ENCODE data around the gene UBA1. TPM values are rescaled to one million over a fixed set of nuclear protein-coding genes. Genes with fewer than 3 reads are reported as not detected.
A peak's percentile ranks its signal among the peaks of the same experiment; 100 is the strongest.

Gene UBA1
- 160 TPM for total RNA-seq
- long read RNA-seq, transcript UBA1-203 (26 exons, 3,466 nt): minor isoform, 5 of 211 reads
- long read RNA-seq, transcript UBA1-201 (26 exons, 3,559 nt): major isoform, 55 of 211 reads
- long read RNA-seq, partial matches to known transcripts: 117 of 211 reads
- long read RNA-seq, other reads (novel, unspliced or antisense): 33 of 211 reads

- intact Hi-C loops (cut with DNase I): loop anchor here (1.0 to 10.0 kb wide), 3 partner anchors 193 to 831 kb away; no protein-coding TSS in a partner anchor
- peak; percentile 98 for DNase-seq (ENCODE audit: low spot score)
Observed at GRCh38 chrX:47193475-47194193, at the start of gene UBA1. TSS of gene UBA1 (plus strand) at chrX:47193829. CDS start at chrX:47198803, 4,974 bp downstream.

DNA sequence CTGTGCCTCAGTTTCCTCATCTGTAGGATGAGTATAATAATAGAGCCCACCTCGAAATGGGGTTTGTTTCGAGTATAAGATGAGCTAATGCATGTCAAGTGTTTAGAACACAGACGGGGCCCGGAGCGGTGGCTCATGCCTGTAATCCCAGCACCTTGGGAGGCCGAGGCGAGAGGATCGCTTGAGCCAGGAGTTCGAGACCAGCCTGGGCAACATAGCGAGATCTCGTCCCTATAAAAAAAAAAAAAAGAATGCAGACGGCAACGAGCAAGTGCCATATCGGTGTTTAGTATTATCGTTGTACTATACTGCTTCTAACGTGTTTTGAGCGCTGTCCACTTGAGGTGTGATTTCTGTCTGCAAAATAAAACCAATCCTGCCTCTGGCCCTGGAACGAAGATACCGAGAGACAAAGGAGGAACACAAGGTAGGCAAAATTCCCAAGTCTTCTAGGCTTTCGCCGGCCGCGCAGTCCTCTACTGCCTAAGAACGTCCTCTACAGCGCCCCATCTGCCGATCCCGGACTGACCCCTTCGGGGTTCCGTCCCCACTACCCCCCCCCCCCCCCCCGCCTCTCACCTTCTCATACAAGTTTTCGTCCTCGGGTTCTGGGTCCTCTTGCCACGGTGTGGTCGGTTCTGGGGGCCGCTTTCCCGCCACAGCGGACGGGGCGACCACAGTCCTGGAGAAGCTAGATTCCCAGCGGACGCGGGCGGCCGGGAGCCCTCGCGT is 49.6 kb upstream of the UBA1 start:
- intact Hi-C loops (cut with DNase I): no loop called here
- DNase-seq (ENCODE audit: low spot score): no peak

DNA sequence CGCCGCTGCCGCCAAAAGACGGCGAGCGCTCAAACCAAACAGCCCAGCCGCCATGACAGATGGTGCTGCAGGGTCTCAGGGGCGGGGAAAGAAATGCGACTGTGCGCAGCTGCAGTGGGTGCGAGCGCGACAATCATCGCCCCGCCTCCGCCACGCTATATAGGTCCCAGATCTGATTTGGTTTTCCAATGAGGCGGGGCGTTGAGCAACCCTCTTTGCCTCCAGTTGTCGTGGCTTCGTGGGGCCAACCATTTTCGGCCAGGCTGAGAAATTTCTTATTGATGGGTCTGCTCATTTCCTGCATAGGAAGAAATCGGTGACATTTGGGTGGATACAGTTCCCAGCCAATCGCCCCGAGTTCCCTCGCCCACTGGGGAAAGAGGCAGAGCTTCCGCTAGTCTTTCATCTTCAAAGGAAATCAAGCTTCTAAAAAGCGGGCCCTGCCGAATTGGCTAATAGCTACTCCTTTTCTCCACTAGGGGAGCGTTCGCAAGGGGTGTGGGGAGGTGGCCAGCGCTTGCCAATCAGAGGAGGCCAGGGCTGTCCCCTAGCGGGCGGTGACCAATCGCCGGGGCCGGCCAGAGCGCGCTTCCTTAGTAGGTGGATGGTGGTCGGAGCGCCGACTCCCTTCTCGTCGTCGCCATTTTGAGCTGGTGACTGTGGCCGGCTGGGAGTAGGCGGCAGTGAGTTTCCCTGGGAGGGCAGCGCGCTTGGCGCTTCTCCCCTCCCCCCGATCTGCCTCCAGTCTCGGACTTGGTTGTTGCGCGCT is 48.8 kb upstream of the UBA1 start, which contains the start of the genes NDUFB11 and RBM10:
TSS of gene NDUFB11 (minus strand) at position 77 of the 769 bp plus-strand sequence. CDS start at position 54, 23 bp downstream.
TSS of gene RBM10 (plus strand) at position 596 of the 769 bp plus-strand sequence. CDS start 2,261 bp downstream, outside the sequence.
- intact Hi-C loops (cut with DNase I): no loop called here
- peak; percentile 96 for DNase-seq (ENCODE audit: low spot score)

DNA sequence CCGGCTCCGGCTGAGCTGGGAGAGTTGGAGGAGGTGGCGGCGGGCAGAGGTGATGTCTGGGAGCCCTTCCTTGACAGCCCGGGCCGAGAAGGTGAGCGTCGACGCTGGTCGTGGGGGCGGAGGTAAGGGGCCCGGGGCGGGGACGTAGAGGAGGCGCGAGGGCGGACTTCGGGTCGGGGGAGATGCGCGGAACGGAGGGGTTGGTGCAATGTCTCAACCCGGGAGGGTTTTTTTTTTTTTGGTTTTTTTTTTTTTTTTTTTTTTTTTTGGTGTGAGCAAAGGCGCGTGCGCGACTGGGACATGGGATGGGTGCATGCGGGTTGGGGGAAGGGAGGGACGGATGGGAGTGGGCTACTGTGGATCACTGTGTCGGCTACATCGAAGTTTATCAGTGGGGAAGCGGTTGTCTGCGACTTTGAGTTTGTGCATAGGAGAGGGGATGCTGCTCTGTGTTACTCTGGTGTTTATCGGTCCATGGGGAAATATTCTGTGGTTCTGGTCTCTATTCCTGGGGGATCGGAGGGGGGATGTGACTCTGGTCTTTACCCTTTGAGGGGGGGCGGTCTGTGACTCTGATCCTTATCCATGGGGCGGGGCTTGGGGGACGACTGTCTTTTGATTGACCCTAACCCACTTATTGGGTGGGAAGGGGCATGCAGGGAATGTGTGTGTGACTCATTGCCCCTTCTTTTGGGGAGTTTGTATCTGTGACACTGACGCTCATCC is 48.1 kb upstream of the UBA1 start:
- no peak for DNase-seq (ENCODE audit: low spot score)
- intact Hi-C loops (cut with DNase I): no loop called here

GRCh38 chrX:47146121-47146935 is 47.3 kb upstream of the UBA1 start:
- intact Hi-C loops (cut with DNase I): no loop called here
- no peak for DNase-seq (ENCODE audit: low spot score)

GRCh38 chrX:47146936-47147859 is 46.4 kb upstream of the UBA1 start:
- intact Hi-C loops (cut with DNase I): no loop called here
- DNase-seq (ENCODE audit: low spot score): no peak

- no peak for DNase-seq (ENCODE audit: low spot score)
- intact Hi-C loops (cut with DNase I): no loop called here
Observed at GRCh38 chrX:47148946-47149345, 44.7 kb upstream of the UBA1 start.

DNA sequence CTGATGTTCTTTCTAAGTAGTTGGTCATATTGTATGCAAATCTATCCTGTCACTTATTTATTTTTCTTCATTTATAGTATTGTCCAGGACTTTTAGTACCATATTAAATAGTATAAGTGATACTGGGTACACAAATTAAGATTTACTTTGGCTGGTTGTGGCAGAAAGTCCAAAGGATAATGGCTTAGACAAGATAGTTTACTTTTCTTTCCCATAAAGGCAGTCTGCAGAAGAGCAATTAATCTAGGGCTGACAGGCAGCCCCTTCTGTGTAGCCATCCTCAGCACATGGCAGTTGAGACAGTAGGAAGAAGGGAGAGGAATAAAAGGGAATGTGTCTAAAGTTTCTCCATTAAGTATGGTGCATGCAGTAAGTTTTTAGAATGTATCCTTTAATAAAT is 42.2 kb upstream of the UBA1 start:
- no peak for DNase-seq (ENCODE audit: low spot score)
- intact Hi-C loops (cut with DNase I): no loop called here

GRCh38 chrX:47156611-47157520 is 36.8 kb upstream of the UBA1 start:
- DNase-seq (ENCODE audit: low spot score): peak; percentile 66
- intact Hi-C loops (cut with DNase I): no loop called here

DNA sequence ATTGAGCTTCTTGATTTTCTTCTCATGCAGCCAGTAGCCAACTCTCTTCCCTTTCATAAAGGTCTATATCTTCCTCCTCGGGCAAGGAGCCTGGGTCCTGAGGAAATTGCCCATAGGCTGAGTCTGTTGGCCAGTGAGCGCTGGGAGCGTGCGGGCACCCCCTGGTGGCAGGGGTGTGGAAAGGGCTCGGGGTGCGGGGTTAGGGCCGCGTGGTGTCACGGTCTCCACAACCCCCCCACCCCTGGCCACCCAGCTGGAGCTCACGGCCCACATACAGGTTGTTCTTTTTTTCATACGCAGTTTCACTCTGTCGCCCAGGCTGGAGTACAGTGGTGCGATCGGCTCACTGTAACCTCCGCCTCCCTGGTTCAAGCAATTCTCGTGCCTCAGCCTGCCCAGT is 35.5 kb upstream of the UBA1 start:
- DNase-seq (ENCODE audit: low spot score): peak; percentile 59
- intact Hi-C loops (cut with DNase I): no loop called here

DNA sequence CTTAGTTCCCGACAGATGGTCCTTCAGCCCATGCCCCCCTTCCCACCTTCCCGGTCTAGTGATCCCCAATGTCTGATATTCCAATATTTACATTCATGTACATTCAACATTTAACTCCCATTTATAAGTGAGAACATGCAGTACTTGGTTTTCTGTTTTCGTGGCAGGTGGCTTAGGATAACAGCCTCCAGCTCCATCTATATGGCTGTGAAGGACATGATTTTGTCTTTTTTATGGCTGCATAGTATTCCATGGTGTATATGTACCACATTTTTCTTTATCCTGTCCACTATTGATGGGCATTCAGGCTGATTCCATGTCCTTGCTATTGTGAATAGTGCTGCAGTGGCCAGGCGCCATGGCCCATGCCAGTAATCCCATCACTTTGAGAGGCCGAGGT is 34.8 kb upstream of the UBA1 start:
- peak; percentile 7 for DNase-seq (ENCODE audit: low spot score)
- intact Hi-C loops (cut with DNase I): no loop called here

DNA sequence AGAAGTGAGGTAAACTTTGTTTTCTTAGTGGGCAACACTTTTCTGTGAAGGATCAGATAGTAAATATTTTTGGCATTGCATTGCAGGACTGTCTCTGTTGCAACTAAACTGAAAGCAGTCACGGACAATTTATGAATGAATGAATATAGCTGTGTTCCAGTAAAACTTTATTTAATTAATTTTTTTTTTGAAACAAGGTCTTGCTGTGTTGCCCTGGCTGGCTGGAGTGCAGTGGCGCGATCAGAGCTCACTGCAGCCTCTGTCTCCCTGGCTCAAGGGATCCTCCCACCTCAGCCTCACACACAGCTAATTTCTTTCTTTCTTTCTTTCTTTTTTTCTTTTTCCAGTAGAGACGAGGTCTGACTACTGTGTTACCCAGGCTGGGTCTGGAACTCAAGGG is 32.8 kb upstream of the UBA1 start:
- DNase-seq (ENCODE audit: low spot score): peak; percentile 10
- intact Hi-C loops (cut with DNase I): no loop called here

GRCh38 chrX:47162927-47163583 is 30.6 kb upstream of the UBA1 start:
- peak; percentile 19 for DNase-seq (ENCODE audit: low spot score)
- intact Hi-C loops (cut with DNase I): no loop called here

- DNase-seq (ENCODE audit: low spot score): no peak
- intact Hi-C loops (cut with DNase I): no loop called here
Observed at GRCh38 chrX:47164420-47164819, 29.2 kb upstream of the UBA1 start.

DNA sequence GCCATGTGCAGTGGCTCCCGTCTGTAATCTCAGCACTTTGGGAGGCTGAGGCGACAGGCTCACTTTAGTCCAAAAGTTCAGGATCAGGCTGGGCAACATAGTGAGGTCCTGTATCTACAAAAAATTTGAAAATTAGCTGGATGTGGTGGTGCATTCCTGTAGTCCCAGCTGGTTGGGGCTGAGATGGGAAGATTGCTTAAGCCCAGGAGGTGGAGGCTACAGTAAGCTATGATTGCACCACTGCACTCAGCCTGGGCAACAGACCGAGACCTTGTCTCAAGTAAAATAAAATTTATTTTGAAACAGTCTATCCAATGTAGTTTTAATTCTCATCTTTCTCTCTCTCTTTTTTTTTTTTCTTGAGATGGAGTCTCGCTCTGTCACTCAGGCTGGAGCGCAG is 27.5 kb upstream of the UBA1 start:
- no peak for DNase-seq (ENCODE audit: low spot score)
- intact Hi-C loops (cut with DNase I): no loop called here

Measured in cardiac septum (tissue), 1 donor.